Peyer's patch (tissue), 4 donors: ENCODE results near the gene FBLN1.
"Not testable (repeated sequence)": the region's sequence is repeated elsewhere in the genome, so short reads cannot be mapped to it uniquely, and the experiment has no call there.

Experiments
- POLR2A ChIP-seq, 2 donors: fragments of 450-650 bp; IDR thresholded peaks; one replicate each; pipeline ENCODE4 v1.5.1; 2017; ENCODE audit warnings: antibody characterized with exemption in 2 of 2, mild to moderate bottlenecking in 2 of 2, moderate library complexity in 2 of 2
- TF ChIP-seq, protein P1 (sequence below), 6 experiments: fragments of 450-650 bp in 4 of 6; fragments of 200-600 bp in 2 of 6; sonication (generic) in 1 of 6; IDR thresholded peaks; one replicate each; pipeline ENCODE4 v1.5.1; 2017 to 2019; ENCODE audit warnings: antibody characterized with exemption in 6 of 6, mild to moderate bottlenecking in 3 of 6, moderate library complexity in 1 of 6

DNA sequence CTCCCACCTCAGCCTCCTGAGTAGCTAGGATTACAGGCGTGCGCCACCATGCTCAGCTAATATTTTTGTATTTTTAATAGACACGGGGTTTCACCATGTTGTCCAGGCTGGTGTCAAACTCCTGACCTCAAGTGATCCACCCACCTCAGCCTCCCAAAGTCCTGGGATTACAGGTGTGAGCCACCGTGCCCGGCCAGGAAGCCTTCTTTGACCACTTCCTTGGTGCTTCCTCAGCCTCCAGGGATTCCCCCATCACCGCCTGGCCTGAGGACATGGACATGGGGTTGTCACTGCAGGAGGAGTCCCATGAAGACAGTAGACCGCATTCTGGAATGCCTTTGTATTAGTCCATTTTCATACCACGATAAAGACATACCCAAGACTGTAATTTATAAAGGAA lies 8.4 kb upstream of the FBLN1 start:
- TF ChIP-seq, protein P1, sequence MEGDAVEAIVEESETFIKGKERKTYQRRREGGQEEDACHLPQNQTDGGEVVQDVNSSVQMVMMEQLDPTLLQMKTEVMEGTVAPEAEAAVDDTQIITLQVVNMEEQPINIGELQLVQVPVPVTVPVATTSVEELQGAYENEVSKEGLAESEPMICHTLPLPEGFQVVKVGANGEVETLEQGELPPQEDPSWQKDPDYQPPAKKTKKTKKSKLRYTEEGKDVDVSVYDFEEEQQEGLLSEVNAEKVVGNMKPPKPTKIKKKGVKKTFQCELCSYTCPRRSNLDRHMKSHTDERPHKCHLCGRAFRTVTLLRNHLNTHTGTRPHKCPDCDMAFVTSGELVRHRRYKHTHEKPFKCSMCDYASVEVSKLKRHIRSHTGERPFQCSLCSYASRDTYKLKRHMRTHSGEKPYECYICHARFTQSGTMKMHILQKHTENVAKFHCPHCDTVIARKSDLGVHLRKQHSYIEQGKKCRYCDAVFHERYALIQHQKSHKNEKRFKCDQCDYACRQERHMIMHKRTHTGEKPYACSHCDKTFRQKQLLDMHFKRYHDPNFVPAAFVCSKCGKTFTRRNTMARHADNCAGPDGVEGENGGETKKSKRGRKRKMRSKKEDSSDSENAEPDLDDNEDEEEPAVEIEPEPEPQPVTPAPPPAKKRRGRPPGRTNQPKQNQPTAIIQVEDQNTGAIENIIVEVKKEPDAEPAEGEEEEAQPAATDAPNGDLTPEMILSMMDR (IDR thresholded peaks at IDR 0.05): not testable (repeated sequence)
- TF ChIP-seq POLR2A (IDR thresholded peaks at IDR 0.05): not testable (repeated sequence)
